GM18868 (cell line): ENCODE measurements around the gene ANKRD20A1.
"Not testable (repeated sequence)": the region's sequence is repeated elsewhere in the genome, so short reads cannot be mapped to it uniquely, and the experiment has no call there.

Experiments
- ATAC-seq: cut with Tn5 transposase; IDR thresholded peaks from one replicate; pipeline ENCODE4 v1.9.1; 2021; ENCODE audit warnings: mild to moderate bottlenecking, moderate library complexity; ENCODE audit not compliant: unreplicated experiment

ANKRD20A1 gene

DNA sequence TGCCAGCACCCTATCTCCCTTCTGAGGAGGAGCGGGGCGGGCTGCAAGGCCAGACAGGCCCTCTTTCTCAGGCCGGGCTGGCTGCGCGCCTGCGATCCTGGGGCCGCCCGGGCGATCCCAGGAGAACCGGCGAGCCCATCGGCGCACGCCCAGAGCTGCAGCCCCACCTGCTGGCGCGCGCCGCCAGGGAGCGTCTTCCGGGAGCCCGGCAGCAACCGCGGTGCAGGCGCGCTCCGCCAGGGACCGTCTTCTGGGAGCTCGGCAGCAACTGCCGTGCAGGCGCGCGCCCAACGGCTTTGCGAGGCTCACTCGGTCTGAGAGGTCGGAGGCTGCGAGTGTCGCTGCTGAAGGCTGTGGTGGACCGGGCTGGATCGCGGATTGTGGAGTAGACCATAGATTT is at the start of gene ANKRD20A1:
Gene ANKRD20A1, plus strand, starts transcription at position 61 of the 400 bp plus-strand sequence. CDS start 496 bp downstream, outside the sequence.
- ATAC-seq = not testable (repeated sequence)

DNA sequence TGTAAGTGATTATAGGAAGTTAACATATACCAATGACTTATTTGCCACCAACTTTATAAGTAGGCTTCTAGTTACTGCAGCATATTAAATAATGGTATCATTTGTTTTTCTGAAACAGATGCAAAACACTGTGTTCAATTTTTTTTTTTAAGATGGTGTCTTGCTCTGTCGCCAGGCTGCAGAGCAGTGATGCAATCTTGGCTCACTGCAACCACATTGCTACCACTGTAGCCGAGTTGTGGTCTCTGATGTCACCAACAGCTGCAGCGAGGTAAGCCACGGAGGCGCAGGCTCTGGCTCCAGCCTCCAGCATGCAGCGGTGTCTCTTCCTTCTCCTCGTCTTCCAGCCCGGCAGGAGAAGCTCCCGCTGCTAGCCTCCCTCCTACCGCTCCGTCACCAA is 26.6 kb upstream of the ANKRD20A1 start:
- not testable (repeated sequence) for ATAC-seq
